Adrenal gland (tissue), 12 donors: ENCODE measurements around the gene COL25A1. TPM values are rescaled to one million over a fixed set of nuclear protein-coding genes. Genes with fewer than 3 reads are reported as not detected.

Source experiments
- DNase-seq, 7 donors: peaks; one replicate each; pipeline ENCODE4 v3.0.0-alpha.2; 2019 to 2020
- H3K27ac ChIP-seq, 5 donors: fragments of 200-600 bp; sonication (generic) in 4 of 5; 1 replicate in 3 of 5; 2 replicates in 2 of 5; pipeline versions ENCODE4 v1.5.1 to v1.8.0; 2016 to 2020; ENCODE audit warnings: mild to moderate bottlenecking in 1 of 5
- H3K27me3 ChIP-seq: fragments of 200-600 bp; 2 replicates; pipeline ENCODE4 v1.8.0; 2021
- H3K36me3 ChIP-seq, 2 donors: fragments of 200-600 bp; replicated peaks in 1 of 2; 1 replicate in 1 of 2; 2 replicates in 1 of 2; pipeline versions ENCODE4 v1.5.1 to v1.8.0; 2018 to 2022
- H3K4me1 ChIP-seq, 2 donors: fragments of 200-600 bp; replicated peaks in 1 of 2; 1 replicate in 1 of 2; 2 replicates in 1 of 2; pipeline versions ENCODE4 v1.5.1 to v1.8.0; 2018 to 2021
- H3K4me3 ChIP-seq, 4 donors: fragments of 200-600 bp; sonication (generic) in 3 of 4; one replicate each; pipeline ENCODE4 v1.5.1; 2016 to 2018
- H3K9me3 ChIP-seq, 3 donors: fragments of 200-600 bp; sonication (generic) in 1 of 3; replicated peaks in 1 of 3; 1 replicate in 2 of 3; 2 replicates in 1 of 3; pipeline versions ENCODE4 v1.5.1 to v1.8.0; 2016 to 2021
- POLR2A ChIP-seq, 2 donors: fragments of 450-650 bp; IDR thresholded peaks; one replicate each; pipeline ENCODE4 v1.6.1; 2017; ENCODE audit warnings: antibody characterized with exemption in 2 of 2, mild to moderate bottlenecking in 2 of 2, moderate library complexity in 1 of 2
- WGBS, 4 donors: extraction: QIAGEN DNeasy Blood & Tissue Kit in 2 of 4; methylation state at CpG; one replicate each; pipeline versions ENCODE4 v1.1.5 to v1.1.7; 2013 to 2017; 5-methylcytosine and 5-hydroxymethylcytosine counted together
- intact Hi-C, 2 donors: fragments of 100-400 bp; cut with DNase I; formaldehyde crosslinking; loops; one replicate each; pipeline versions ENCODE4 v1.14.1 to v1.15.0; 2022 to 2023
- polyA plus RNA-seq, 3 donors: library from polyadenylated mRNA; stranded (reverse); fragments of 200-250 nt in 2 of 3; fragments of 350-450 nt in 1 of 3; fragmentation: Illumina TruSeq in 1 of 3; extraction: RNeasy Lipid Tissue Mini Kit (QIAGEN cat#74804) in 1 of 3; gene quantifications; one replicate each; pipeline ENCODE4 v1.2.3, GENCODE V29; 2013 to 2014
- total RNA-seq, 9 donors: library from RNA; depleted of rRNA in 4 of 9; stranded (reverse); fragments of >200 nt in 4 of 9; fragments of 120-200 nt in 1 of 9; fragmentation: NEBNext Ultra II Directional in 1 of 9; extraction: Animal tissue kit (Norgen Biotek cat#: 25700) in 1 of 9; gene quantifications; one replicate each; pipeline versions ENCODE4 v1.1.0 to v1.2.4, GENCODE V29; 2013 to 2023
- TF ChIP-seq, protein P1 (sequence below), 6 experiments: fragments of 450-650 bp in 4 of 6; fragments of 200-600 bp in 2 of 6; sonication (generic) in 1 of 6; IDR thresholded peaks; 1 replicate in 5 of 6; 2 replicates in 1 of 6; pipeline versions ENCODE4 v1.5.1 to v1.8.0; 2016 to 2021; ENCODE audit warnings: antibody characterized with exemption in 6 of 6, mild to moderate bottlenecking in 2 of 6, moderate library complexity in 1 of 6
- donor health status: healthy with polysubstance abuse.
- donor health status: Bipolar disorder and iron deficiency.
- donor health status: DM: yes; HTN: yes; CAD: no.
- donor health status: DM: no; HTN: no; CAD: no.
- donor health status: DM: no; HTN: no; CAD: no.
- donor health status: DM: yes; HTN: yes; CAD: no.

COL25A1 gene
- total and polyA plus RNA-seq, 12 donors, result 0.05 to 2.1 (median 0.47) TPM

DNA sequence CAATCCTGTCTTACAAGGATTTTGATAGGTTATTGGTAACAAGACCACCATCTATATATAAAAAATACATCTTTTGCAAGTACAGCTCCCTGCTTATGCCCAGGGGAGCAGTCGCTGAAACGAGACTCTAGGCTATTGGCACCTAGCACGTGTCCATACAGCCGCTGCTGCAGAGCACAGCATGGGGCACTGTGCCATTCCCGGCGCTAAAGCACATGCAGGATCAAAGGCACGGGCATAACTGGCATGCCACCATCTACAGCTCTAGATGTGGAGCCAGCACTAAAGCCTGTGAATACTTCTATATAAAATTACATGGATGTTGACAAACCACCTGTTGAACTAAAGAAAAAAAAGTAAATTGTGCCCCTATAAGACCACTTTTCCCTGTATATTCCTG, 144.8 kb downstream of the COL25A1 start:
- 81 to 88% (median 85%) methylated on average over 7 of the region's 7 CpGs for WGBS, 4 donors
- intact Hi-C loops, result no loop called here
- Histone ChIP-seq H3K27ac (no peak overlapping the region), H3K36me3 (no peaks in the 10 kb centered on the region), H3K4me1 (no peaks in the 10 kb centered on the region), H3K27me3 (no peaks in the 10 kb centered on the region), H3K9me3 (no peaks in the 10 kb centered on the region), H3K4me3 (no peak overlapping the region)
- TF ChIP-seq, protein P1, sequence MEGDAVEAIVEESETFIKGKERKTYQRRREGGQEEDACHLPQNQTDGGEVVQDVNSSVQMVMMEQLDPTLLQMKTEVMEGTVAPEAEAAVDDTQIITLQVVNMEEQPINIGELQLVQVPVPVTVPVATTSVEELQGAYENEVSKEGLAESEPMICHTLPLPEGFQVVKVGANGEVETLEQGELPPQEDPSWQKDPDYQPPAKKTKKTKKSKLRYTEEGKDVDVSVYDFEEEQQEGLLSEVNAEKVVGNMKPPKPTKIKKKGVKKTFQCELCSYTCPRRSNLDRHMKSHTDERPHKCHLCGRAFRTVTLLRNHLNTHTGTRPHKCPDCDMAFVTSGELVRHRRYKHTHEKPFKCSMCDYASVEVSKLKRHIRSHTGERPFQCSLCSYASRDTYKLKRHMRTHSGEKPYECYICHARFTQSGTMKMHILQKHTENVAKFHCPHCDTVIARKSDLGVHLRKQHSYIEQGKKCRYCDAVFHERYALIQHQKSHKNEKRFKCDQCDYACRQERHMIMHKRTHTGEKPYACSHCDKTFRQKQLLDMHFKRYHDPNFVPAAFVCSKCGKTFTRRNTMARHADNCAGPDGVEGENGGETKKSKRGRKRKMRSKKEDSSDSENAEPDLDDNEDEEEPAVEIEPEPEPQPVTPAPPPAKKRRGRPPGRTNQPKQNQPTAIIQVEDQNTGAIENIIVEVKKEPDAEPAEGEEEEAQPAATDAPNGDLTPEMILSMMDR (IDR thresholded peaks at IDR 0.05), result no peak
- TF ChIP-seq POLR2A (IDR thresholded peaks at IDR 0.05), result no peak
- no peak for DNase-seq

DNA sequence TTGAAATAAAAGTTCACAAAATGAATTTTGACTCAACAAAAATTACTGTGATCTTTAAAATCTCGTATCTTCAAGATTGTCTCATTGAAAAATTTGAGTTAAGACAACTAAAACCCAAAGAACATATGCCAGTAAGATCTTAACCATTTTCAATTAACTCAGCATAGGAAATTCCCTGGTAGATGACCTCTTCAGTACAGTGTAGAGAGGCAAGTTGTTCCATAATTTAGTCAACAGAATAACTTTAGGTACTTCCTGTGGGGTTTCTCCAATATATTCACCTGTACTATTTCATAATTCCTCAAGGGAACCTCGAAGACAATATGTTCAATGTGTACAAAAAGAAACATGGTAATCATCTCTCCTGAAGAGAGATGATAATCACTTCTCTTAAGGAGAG, 145.3 kb downstream of the COL25A1 start:
- TF ChIP-seq, protein P1 (IDR thresholded peaks at IDR 0.05), result no peak
- TF ChIP-seq POLR2A (IDR thresholded peaks at IDR 0.05), result no peak
- Histone ChIP-seq H3K9me3 (no peaks in the 10 kb centered on the region), H3K27ac (no peak overlapping the region), H3K27me3 (no peaks in the 10 kb centered on the region), H3K4me1 (no peaks in the 10 kb centered on the region), H3K36me3 (no peaks in the 10 kb centered on the region), H3K4me3 (no peak overlapping the region)
- DNase-seq, result no peak
- 61 to 66% (median 65%) methylated on average over 2 of the region's 2 CpGs for WGBS, 4 donors
- intact Hi-C loops, result no loop called here

- Histone ChIP-seq H3K4me1 (no peaks in the 10 kb centered on the region), H3K27ac (no peak overlapping the region), H3K36me3 (no peaks in the 10 kb centered on the region), H3K4me3 (no peak overlapping the region), H3K9me3 (no peaks in the 10 kb centered on the region), H3K27me3 (no peaks in the 10 kb centered on the region)
- TF ChIP-seq, protein P1 (IDR thresholded peaks at IDR 0.05), result no peak
- TF ChIP-seq POLR2A (IDR thresholded peaks at IDR 0.05), result no peak
- WGBS, 4 donors, result 68 to 75% (median 74%) methylated on average over 2 of the region's 2 CpGs
- no peak for DNase-seq
- intact Hi-C loops, result no loop called here
Observed at GRCh38 chr4:109156356-109156755, 146.1 kb downstream of the COL25A1 start.

DNA sequence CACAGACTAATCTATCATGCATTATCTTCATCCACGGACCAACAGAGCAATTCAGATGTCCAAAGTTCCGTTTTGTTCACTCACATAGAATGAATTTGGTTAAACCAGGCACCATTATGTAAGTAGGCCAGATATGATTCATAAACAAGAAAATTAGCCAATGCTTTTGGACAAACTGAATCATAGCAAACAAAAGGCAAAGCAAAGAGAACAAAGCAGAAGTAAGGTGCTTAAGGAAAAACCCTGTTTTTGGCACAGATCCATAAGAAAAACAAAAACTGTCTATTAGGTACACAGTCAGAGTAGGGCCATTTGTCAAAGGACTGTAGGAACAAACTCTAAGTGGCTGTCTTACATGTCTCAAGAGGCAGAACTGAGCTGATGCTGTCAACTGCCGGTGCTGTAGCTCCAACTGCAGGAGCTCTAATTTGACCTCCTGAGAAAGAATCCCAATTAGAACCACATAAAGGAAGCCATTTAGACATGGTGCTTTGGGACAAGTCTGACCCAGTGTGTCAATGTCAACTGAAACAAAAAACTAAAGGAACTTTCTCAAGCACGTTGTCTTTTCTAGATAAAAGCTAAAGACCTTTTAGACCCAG, 146.7 kb downstream of the COL25A1 start:
- H3K4me1 ChIP-seq, result no peaks in the 10 kb centered on the region
- no peaks in the 10 kb centered on the region for H3K9me3 ChIP-seq
- DNase-seq, result no peak
- H3K4me3 ChIP-seq, result no peak overlapping the region
- no peaks in the 10 kb centered on the region for H3K27me3 ChIP-seq
- no peak overlapping the region for H3K27ac ChIP-seq
- TF ChIP-seq, protein P1 (IDR thresholded peaks at IDR 0.05), result no peak
- TF ChIP-seq POLR2A (IDR thresholded peaks at IDR 0.05), result no peak
- intact Hi-C loops, result no loop called here
- 59 to 67% (median 65%) methylated on average over 4 of the region's 4 CpGs for WGBS, 4 donors
- no peaks in the 10 kb centered on the region for H3K36me3 ChIP-seq
